Keratinocyte (primary cell): ENCODE data around the gene DCTN1. TPM values are rescaled to one million over a fixed set of nuclear protein-coding genes. Genes with fewer than 3 reads are reported as not detected.

ENCODE experiments used
- DNase-seq: peaks from one replicate; pipeline ENCODE4 v3.0.0-alpha.2; 2011; ENCODE audit warnings: low read depth, missing footprints, low spot score
- FAIRE-seq: peaks from 2 replicates; lab custom pipeline; 2011; peaks lifted over from hg19 to GRCh38; lab: Jason Lieb, UNC
- H2AFZ ChIP-seq: 2 replicates; pipeline ENCODE4 v1.6.0; 2012; ENCODE audit warnings: low read length, control low read depth, inconsistent platforms; ENCODE audit not compliant: control insufficient read depth
- H3K27ac ChIP-seq: 2 replicates; pipeline ENCODE4 v1.5.1; 2011; ENCODE audit warnings: low read length; ENCODE audit not compliant: control insufficient read depth, insufficient read depth
- H3K27me3 ChIP-seq: 3 replicates; pipeline ENCODE4 v1.6.0; 2011; ENCODE audit warnings: low read length; ENCODE audit not compliant: control insufficient read depth, insufficient read depth; ENCODE audit errors: extremely low read depth
- H3K36me3 ChIP-seq, 2 experiments: 2 replicates in 1 of 2; 3 replicates in 1 of 2; pipeline ENCODE4 v1.5.1; 2011; ENCODE audit warnings: low read length in 2 of 2, mild to moderate bottlenecking in 1 of 2; ENCODE audit not compliant: control insufficient read depth in 2 of 2, insufficient read depth in 2 of 2; ENCODE audit errors: extremely low read depth in 1 of 2
- H3K4me1 ChIP-seq: 3 replicates; pipeline ENCODE4 v1.5.1; 2011; ENCODE audit warnings: low read length; ENCODE audit not compliant: control insufficient read depth, insufficient read depth; ENCODE audit errors: extremely low read depth
- H3K4me2 ChIP-seq: 3 replicates; pipeline ENCODE4 v1.6.0; 2011; ENCODE audit warnings: low read depth, low read length; ENCODE audit not compliant: control insufficient read depth, insufficient read depth; ENCODE audit errors: extremely low read depth
- H3K4me3 ChIP-seq, 3 experiments: fragments of 200-600 bp in 1 of 3; sonication (generic) in 1 of 3; 2 replicates in 2 of 3; 3 replicates in 1 of 3; pipeline ENCODE4 v1.5.1; 2011 to 2016; ENCODE audit warnings: low read length in 3 of 3, mild to moderate bottlenecking in 3 of 3, control low read depth in 2 of 3, inconsistent platforms in 1 of 3, low read depth in 1 of 3, mixed read lengths in 1 of 3, mixed run types in 1 of 3, moderate library complexity in 1 of 3; ENCODE audit not compliant: control insufficient read depth in 2 of 3, insufficient read depth in 2 of 3; ENCODE audit errors: extremely low read depth in 1 of 3
- H3K79me2 ChIP-seq: 2 replicates; pipeline ENCODE4 v1.6.0; 2012; ENCODE audit warnings: low read length; ENCODE audit not compliant: control insufficient read depth, insufficient read depth
- H3K9ac ChIP-seq: 3 replicates; pipeline ENCODE4 v1.6.0; 2011; ENCODE audit warnings: low read length; ENCODE audit not compliant: control insufficient read depth, insufficient read depth; ENCODE audit errors: extremely low read depth
- H3K9me1 ChIP-seq: 3 replicates; pipeline ENCODE4 v1.6.0; 2011; ENCODE audit warnings: low read length; ENCODE audit not compliant: control insufficient read depth, insufficient read depth; ENCODE audit errors: extremely low read depth
- H3K9me3 ChIP-seq: 2 replicates; pipeline ENCODE4 v1.5.1; 2012; ENCODE audit warnings: low read depth, low read length; ENCODE audit not compliant: control insufficient read depth
- H4K20me1 ChIP-seq: 3 replicates; pipeline ENCODE4 v1.6.0; 2011; ENCODE audit warnings: low read length; ENCODE audit not compliant: control insufficient read depth, insufficient read depth; ENCODE audit errors: extremely low read depth
- CTCF ChIP-seq, 3 experiments: IDR thresholded peaks in 1 of 3; conservative IDR thresholded peaks in 1 of 3; optimal IDR thresholded peaks in 1 of 3; 2 replicates in 2 of 3; 3 replicates in 1 of 3; pipeline versions ENCODE3 to v1.5.1; 2011; ENCODE audit warnings: low read length in 3 of 3, mild to moderate bottlenecking in 3 of 3, moderate library complexity in 2 of 3, control low read depth in 1 of 3, inconsistent platforms in 1 of 3; ENCODE audit not compliant: insufficient read depth in 2 of 3; ENCODE audit errors: extremely low read depth in 1 of 3
- EZH2 ChIP-seq: IDR thresholded peaks from one replicate; pipeline ENCODE4 v1.6.1; 2012; ENCODE audit warnings: inconsistent platforms, mild to moderate bottlenecking, low read length, moderate library complexity
- dilution Hi-C: fragments of 300-500 bp; cut with MboI; formaldehyde crosslinking; loops from one replicate; pipeline ENCODE4 v1.7.0; 2020; ENCODE audit warnings: low sequenced_read_pairs; ENCODE audit not compliant: extremely low pct_ligation_motif_present
- polyA plus RNA-seq, 5 experiments: library from polyadenylated mRNA; depleted of rRNA in 3 of 5; stranded (reverse) in 3 of 5; stranded (forward) in 1 of 5; unstranded in 1 of 5; fragments of >200 nt; gene quantifications; 1 replicate in 1 of 5; 2 replicates in 3 of 5; 3 replicates in 1 of 5; pipeline versions ENCODE4 v1.2.1 to v1.2.3, GENCODE V29; 2011 to 2012; ENCODE audit warnings: missing spikeins in 2 of 5, low read depth in 1 of 5, low replicate concordance in 1 of 5

Gene DCTN1
- polyA plus RNA-seq, 1 donor (not counting 4 experiments of a cell fraction or from before 2014, with no cell fraction given): 110 TPM

GRCh38 chr2:74387346-74387745 lies 7.2 kb upstream of the DCTN1 start:
- no peaks in the 10 kb centered on the region for H3K27me3 ChIP-seq
- H3K9me3 ChIP-seq: no peaks in the 10 kb centered on the region
- no peak overlapping the region for H2AFZ ChIP-seq
- FAIRE-seq (no peak), DNase-seq (no peak)
- no peak overlapping the region for H3K9ac ChIP-seq
- no peak overlapping the region for H3K4me3 ChIP-seq
- TF ChIP-seq EZH2: no peak
- no peak for TF ChIP-seq CTCF (optimal IDR thresholded peaks at IDR 0.05 in 1 of 3, IDR thresholded peaks at IDR 0.05 in 1 of 3, conservative IDR thresholded peaks at IDR 0.05 in 1 of 3; ENCODE audit: extremely low read depth in 1 of 3, insufficient read depth in 2 of 3, low read length in 3 of 3)
- H3K27ac ChIP-seq: no peak overlapping the region
- peaks cover 81% of the 10 kb centered on the region for H3K79me2 ChIP-seq
- H3K36me3 ChIP-seq: peaks cover 7 to 13% of the 10 kb centered on the region in 2 experiments
- dilution Hi-C loops: no loop called here
- no peak overlapping the region for H3K4me2 ChIP-seq
- H3K9me1 ChIP-seq: no peaks in the 10 kb centered on the region
- peaks cover 16% of the 10 kb centered on the region for H3K4me1 ChIP-seq
- H4K20me1 ChIP-seq: peaks cover 10% of the 10 kb centered on the region

GRCh38 chr2:74385396-74385795 lies 5.3 kb upstream of the DCTN1 start:
- H3K36me3 ChIP-seq: peaks cover 7 to 13% of the 10 kb centered on the region in 2 experiments
- no peaks in the 10 kb centered on the region for H3K27me3 ChIP-seq
- H3K9me1 ChIP-seq: no peaks in the 10 kb centered on the region
- dilution Hi-C loops: no loop called here
- no peak for DNase-seq
- H3K4me2 ChIP-seq: no peak overlapping the region
- no peak overlapping the region for H3K4me3 ChIP-seq
- peaks cover 12% of the 10 kb centered on the region for H4K20me1 ChIP-seq
- no peak overlapping the region for H3K9ac ChIP-seq
- TF ChIP-seq CTCF (optimal IDR thresholded peaks at IDR 0.05 in 1 of 3, IDR thresholded peaks at IDR 0.05 in 1 of 3, conservative IDR thresholded peaks at IDR 0.05 in 1 of 3; ENCODE audit: extremely low read depth in 1 of 3, insufficient read depth in 2 of 3, low read length in 3 of 3) (no peak), EZH2 (no peak)
- no peak overlapping the region for H3K27ac ChIP-seq
- H3K4me1 ChIP-seq: peaks cover 11% of the 10 kb centered on the region
- H2AFZ ChIP-seq: no peak overlapping the region
- FAIRE-seq: no peak
- no peaks in the 10 kb centered on the region for H3K9me3 ChIP-seq
- peaks cover 80% of the 10 kb centered on the region for H3K79me2 ChIP-seq
